ENCODE results near the gene CFAP157. TPM values are rescaled to one million over a fixed set of nuclear protein-coding genes. Genes with fewer than 3 reads are reported as not detected.

The CFAP157 gene
- total RNA-seq, 2 donors from 2014 or later = 0.20 to 0.44 TPM

DNA sequence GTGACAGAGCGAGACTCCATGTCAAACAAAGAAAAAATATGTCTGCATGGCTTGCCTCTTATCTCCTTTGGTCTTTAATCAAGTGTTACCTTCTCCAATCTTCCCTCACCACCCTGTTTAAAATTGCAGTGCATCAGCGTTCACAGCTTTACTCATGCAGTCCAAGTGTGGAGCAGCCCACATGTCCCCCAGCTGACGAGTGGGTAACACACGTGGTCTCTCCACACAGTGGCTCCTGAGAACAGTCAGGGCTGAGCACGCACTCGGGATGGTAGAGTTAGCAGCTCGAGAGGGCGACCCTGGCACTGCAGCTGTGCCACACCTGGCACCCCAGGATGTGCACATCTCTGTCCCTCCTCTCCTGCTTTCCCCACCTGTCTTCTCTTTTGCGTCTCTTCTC is 25.9 kb upstream of the CFAP157 start:
- WGBS, 2 experiments (ENCODE audit: insufficient coverage in 1 of 2, insufficient read length in 1 of 2) = 91 to 96% methylated on average over 7 to 9 of the region's 9 CpGs
- Mint-ChIP-seq H3K4me3 (no peak overlapping the region), H3K4me1 (no peaks in the 10 kb centered on the region), H3K9me3 (no peaks in the 10 kb centered on the region), H3K36me3 (ENCODE audit: low read depth) (peaks cover 37% of the 10 kb centered on the region), H3K27ac (no peak overlapping the region), H3K27me3 (ENCODE audit: insufficient read depth) (no peaks in the 10 kb centered on the region)
- Histone ChIP-seq H3K27me3 (ENCODE audit: control insufficient read depth, insufficient read depth, low read length, poor library complexity, severe bottlenecking) (no peaks in the 10 kb centered on the region), H3K36me3 (ENCODE audit: control insufficient read depth, insufficient read depth, low read length) (no peaks in the 10 kb centered on the region), H3K4me3 (ENCODE audit: low read length) (no peak overlapping the region), H3K27ac (ENCODE audit: low read depth, low read length) (no peak overlapping the region), H3K9ac (ENCODE audit: extremely low read depth, low read length, poor library complexity, severe bottlenecking) (no peak overlapping the region), H3K9me3 (ENCODE audit: control insufficient read depth, low read length) (no peaks in the 10 kb centered on the region), H3K4me1 (ENCODE audit: control insufficient read depth, insufficient read depth, low read length) (no peaks in the 10 kb centered on the region)
- TF ChIP-seq, protein P1, sequence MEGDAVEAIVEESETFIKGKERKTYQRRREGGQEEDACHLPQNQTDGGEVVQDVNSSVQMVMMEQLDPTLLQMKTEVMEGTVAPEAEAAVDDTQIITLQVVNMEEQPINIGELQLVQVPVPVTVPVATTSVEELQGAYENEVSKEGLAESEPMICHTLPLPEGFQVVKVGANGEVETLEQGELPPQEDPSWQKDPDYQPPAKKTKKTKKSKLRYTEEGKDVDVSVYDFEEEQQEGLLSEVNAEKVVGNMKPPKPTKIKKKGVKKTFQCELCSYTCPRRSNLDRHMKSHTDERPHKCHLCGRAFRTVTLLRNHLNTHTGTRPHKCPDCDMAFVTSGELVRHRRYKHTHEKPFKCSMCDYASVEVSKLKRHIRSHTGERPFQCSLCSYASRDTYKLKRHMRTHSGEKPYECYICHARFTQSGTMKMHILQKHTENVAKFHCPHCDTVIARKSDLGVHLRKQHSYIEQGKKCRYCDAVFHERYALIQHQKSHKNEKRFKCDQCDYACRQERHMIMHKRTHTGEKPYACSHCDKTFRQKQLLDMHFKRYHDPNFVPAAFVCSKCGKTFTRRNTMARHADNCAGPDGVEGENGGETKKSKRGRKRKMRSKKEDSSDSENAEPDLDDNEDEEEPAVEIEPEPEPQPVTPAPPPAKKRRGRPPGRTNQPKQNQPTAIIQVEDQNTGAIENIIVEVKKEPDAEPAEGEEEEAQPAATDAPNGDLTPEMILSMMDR (conservative IDR thresholded peaks at IDR 0.05) = no peak
- no peak for DNase-seq

DNA sequence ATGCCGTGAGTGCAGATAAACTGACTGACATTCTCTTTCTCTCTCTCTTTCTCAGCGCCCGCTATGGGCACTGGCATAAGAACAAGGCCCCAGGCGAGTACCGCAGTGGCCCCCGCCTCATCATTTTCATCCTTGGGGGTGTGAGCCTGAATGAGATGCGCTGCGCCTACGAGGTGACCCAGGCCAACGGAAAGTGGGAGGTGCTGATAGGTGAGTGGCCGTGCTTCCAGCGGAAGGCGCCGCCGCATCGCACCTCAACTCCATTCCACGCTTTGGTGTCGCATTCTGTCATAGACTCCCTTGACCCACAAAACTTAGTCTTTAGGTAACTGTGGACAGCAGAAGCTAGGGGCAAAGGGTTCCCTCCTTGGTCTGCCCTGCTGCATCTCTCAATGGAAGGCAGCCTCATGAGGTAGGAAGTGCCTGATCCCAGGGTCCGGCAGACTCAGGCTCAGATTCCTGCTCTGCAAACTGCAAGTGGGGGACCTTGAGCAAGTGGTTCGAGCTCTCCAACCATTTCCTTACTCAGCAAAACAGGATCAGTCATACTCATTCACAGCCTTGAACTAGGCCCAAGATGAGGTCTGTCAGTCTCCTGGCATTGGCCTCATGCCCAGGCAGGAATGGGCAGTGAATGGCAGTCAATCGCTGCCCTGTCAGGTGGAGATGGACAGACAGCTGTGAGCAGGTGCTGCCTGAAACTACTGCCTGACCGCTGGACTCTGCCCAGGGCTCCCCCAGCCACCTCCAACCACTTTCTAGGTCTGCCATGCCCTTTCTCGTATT is 24.2 kb upstream of the CFAP157 start:
- Histone ChIP-seq H3K4me3 (ENCODE audit: low read length) (no peak overlapping the region), H3K9ac (ENCODE audit: extremely low read depth, low read length, poor library complexity, severe bottlenecking) (no peak overlapping the region), H3K27me3 (ENCODE audit: control insufficient read depth, insufficient read depth, low read length, poor library complexity, severe bottlenecking) (no peaks in the 10 kb centered on the region), H3K36me3 (ENCODE audit: control insufficient read depth, insufficient read depth, low read length) (no peaks in the 10 kb centered on the region), H3K4me1 (ENCODE audit: control insufficient read depth, insufficient read depth, low read length) (no peaks in the 10 kb centered on the region), H3K9me3 (ENCODE audit: control insufficient read depth, low read length) (no peaks in the 10 kb centered on the region), H3K27ac (ENCODE audit: low read depth, low read length) (no peak overlapping the region)
- Mint-ChIP-seq H3K4me1 (no peaks in the 10 kb centered on the region), H3K4me3 (no peak overlapping the region), H3K27me3 (ENCODE audit: insufficient read depth) (no peaks in the 10 kb centered on the region), H3K9me3 (no peaks in the 10 kb centered on the region), H3K27ac (no peak overlapping the region), H3K36me3 (ENCODE audit: low read depth) (peaks cover 31% of the 10 kb centered on the region)
- TF ChIP-seq, protein P1 (conservative IDR thresholded peaks at IDR 0.05) = no peak
- DNase-seq = no peak
- 86 to 92% methylated on average over 16 to 23 of the region's 23 CpGs for WGBS, 2 experiments (ENCODE audit: insufficient coverage in 1 of 2, insufficient read length in 1 of 2)

DNA sequence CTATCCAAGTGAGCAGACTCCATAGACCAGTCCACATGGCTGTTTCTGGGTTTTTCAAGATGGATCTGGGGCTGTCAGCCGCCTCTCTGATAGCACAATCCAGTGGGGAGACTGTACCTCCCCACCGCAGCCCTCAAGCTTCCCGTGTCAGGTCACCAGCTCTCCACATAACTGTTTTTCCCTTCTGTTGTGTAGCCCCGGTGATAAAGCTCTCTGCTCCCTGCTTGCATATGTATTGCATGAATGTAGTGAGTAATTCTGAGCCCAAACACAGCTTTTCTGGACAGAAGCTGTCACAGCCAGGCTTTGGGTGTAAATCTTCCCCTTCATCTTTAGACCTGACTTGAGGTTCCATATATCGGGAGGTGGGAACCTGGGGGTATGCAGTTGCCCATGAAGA is 23.1 kb upstream of the CFAP157 start:
- H3K36me3 ChIP-seq (ENCODE audit: control insufficient read depth, insufficient read depth, low read length) = no peaks in the 10 kb centered on the region
- H3K27ac Mint-ChIP-seq = no peak overlapping the region
- H3K4me3 ChIP-seq (ENCODE audit: low read length) = no peak overlapping the region
- no peak overlapping the region for H3K27ac ChIP-seq (ENCODE audit: low read depth, low read length)
- H3K27me3 ChIP-seq (ENCODE audit: control insufficient read depth, insufficient read depth, low read length, poor library complexity, severe bottlenecking) = no peaks in the 10 kb centered on the region
- WGBS, 2 experiments (ENCODE audit: insufficient coverage in 1 of 2, insufficient read length in 1 of 2) = 90 to 94% methylated on average over 2 to 5 of the region's 5 CpGs
- no peaks in the 10 kb centered on the region for H3K4me1 Mint-ChIP-seq
- no peak for DNase-seq
- H3K9ac ChIP-seq (ENCODE audit: extremely low read depth, low read length, poor library complexity, severe bottlenecking) = no peak overlapping the region
- no peaks in the 10 kb centered on the region for H3K27me3 Mint-ChIP-seq (ENCODE audit: insufficient read depth)
- no peaks in the 10 kb centered on the region for H3K9me3 ChIP-seq (ENCODE audit: control insufficient read depth, low read length)
- peaks cover 37% of the 10 kb centered on the region for H3K36me3 Mint-ChIP-seq (ENCODE audit: low read depth)
- H3K9me3 Mint-ChIP-seq = no peaks in the 10 kb centered on the region
- H3K4me1 ChIP-seq (ENCODE audit: control insufficient read depth, insufficient read depth, low read length) = no peaks in the 10 kb centered on the region
- TF ChIP-seq, protein P1 (conservative IDR thresholded peaks at IDR 0.05) = no peak
- H3K4me3 Mint-ChIP-seq = no peak overlapping the region
